Adrenal gland (tissue), 5 donors: ENCODE results near the gene DYDC2.

Experiments
- CTCF ChIP-seq, 6 experiments: fragments of 450-650 bp in 4 of 6; fragments of 200-600 bp in 2 of 6; sonication (generic) in 1 of 6; IDR thresholded peaks; 1 replicate in 5 of 6; 2 replicates in 1 of 6; pipeline versions ENCODE4 v1.5.1 to v1.8.0; 2016 to 2021; ENCODE audit warnings: antibody characterized with exemption in 6 of 6, mild to moderate bottlenecking in 2 of 6, moderate library complexity in 1 of 6
- POLR2A ChIP-seq, 2 donors: fragments of 450-650 bp; IDR thresholded peaks; one replicate each; pipeline ENCODE4 v1.6.1; 2017; ENCODE audit warnings: antibody characterized with exemption in 2 of 2, mild to moderate bottlenecking in 2 of 2, moderate library complexity in 1 of 2
- donor health status: DM: no; HTN: no; CAD: no.

GRCh38 chr10:80372675-80373074 is 16.1 kb downstream of the DYDC2 start:
- no peak for TF ChIP-seq CTCF (IDR thresholded peaks at IDR 0.05)
- TF ChIP-seq POLR2A (IDR thresholded peaks at IDR 0.05), result no peak
